Measurements from ENCODE around the gene CLTRN. TPM values are rescaled to one million over a fixed set of nuclear protein-coding genes. Genes with fewer than 3 reads are reported as not detected.

CLTRN gene
- total RNA-seq, 4 donors from 2014 or later = 0.48 to 0.51 TPM; not detected in 2

DNA sequence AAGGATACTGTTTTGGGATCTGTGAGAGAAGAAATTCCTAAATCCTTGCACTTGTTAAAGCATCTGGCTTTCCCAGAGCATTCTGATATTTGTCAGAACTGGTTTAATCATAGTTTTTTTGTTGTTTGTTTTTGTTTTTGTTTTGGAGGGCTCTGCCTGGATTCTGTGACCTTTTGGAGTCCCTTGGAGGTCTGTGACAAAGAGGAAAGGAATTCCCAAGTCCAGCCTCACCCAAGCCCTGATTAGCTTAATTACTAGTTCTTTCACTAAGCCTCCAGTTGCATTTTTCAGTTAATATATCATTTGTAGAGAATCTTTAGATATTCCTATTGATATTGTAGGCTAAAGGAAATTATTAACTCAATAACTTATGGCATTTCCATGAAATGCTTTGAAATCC is 64.6 kb downstream of the CLTRN start:
- no peak for DNase-seq (ENCODE audit: low spot score in 2 of 2)
- Histone ChIP-seq H3K36me3 (no peaks in the 10 kb centered on the region), H3K4me1 (no peaks in the 10 kb centered on the region), H3K27me3 (no peaks in the 10 kb centered on the region), H3K9me3 (no peaks in the 10 kb centered on the region), H3K27ac (no peak overlapping the region), H3K4me3 (no peak overlapping the region)
- no peak for TF ChIP-seq EP300 (IDR thresholded peaks at IDR 0.05)
- TF ChIP-seq POLR2AphosphoS5 (IDR thresholded peaks at IDR 0.05) = no peak
- TF ChIP-seq POLR2A (IDR thresholded peaks at IDR 0.05) = no peak
- TF ChIP-seq, protein P1, sequence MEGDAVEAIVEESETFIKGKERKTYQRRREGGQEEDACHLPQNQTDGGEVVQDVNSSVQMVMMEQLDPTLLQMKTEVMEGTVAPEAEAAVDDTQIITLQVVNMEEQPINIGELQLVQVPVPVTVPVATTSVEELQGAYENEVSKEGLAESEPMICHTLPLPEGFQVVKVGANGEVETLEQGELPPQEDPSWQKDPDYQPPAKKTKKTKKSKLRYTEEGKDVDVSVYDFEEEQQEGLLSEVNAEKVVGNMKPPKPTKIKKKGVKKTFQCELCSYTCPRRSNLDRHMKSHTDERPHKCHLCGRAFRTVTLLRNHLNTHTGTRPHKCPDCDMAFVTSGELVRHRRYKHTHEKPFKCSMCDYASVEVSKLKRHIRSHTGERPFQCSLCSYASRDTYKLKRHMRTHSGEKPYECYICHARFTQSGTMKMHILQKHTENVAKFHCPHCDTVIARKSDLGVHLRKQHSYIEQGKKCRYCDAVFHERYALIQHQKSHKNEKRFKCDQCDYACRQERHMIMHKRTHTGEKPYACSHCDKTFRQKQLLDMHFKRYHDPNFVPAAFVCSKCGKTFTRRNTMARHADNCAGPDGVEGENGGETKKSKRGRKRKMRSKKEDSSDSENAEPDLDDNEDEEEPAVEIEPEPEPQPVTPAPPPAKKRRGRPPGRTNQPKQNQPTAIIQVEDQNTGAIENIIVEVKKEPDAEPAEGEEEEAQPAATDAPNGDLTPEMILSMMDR (IDR thresholded peaks at IDR 0.05) = no peak

DNA sequence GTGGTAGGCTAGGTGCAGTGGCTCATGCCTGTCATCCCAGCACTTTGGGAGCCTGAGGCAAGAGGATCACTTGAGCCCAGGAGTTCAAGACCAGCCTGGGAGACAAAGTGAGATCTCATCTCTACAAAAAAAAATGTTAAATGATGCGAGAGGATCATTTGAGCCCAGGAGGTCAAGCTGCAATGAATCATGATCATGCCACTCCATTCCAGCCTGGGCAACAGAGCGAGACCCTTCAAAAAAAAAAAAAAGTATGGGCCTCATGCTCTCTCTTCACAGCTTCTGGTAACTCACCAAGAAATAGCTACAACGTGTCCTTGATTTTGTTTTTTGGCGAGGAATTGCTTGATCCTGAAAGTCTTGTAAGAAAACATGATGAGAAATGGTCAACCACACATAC is 65.1 kb downstream of the CLTRN start:
- WGBS = 62% methylated on average over 4 of the region's 4 CpGs
- Histone ChIP-seq H3K4me1 (no peaks in the 10 kb centered on the region), H3K4me3 (no peak overlapping the region), H3K36me3 (no peaks in the 10 kb centered on the region), H3K9me3 (no peaks in the 10 kb centered on the region), H3K27ac (no peak overlapping the region), H3K27me3 (no peaks in the 10 kb centered on the region)
- TF ChIP-seq POLR2A (IDR thresholded peaks at IDR 0.05) = no peak
- TF ChIP-seq POLR2AphosphoS5 (IDR thresholded peaks at IDR 0.05) = no peak
- no peak for TF ChIP-seq EP300 (IDR thresholded peaks at IDR 0.05)
- TF ChIP-seq, protein P1 (IDR thresholded peaks at IDR 0.05) = no peak
- no peak for DNase-seq (ENCODE audit: low spot score in 2 of 2)

DNA sequence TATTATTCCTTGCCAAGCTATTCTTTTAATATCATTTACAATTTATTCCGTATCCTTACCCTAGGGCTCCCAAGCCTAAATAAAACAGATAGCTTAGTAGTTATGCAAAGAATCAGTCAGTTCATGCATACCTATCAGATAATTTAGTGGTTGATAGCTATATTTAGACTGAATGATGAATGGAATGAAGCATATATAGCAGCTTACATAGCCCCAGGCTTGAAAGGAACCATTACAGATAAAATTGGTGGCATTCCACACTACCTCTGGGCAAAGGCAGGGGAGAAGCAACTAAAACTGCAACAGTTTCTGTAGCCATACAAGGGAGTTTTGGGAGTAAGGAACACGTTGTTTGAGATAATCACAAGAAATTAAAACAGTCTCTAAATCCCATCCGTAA is 66.6 kb downstream of the CLTRN start:
- WGBS = 40% methylated on average over 3 of the region's 3 CpGs
- H3K4me1 ChIP-seq = no peaks in the 10 kb centered on the region
- no peaks in the 10 kb centered on the region for H3K27me3 ChIP-seq
- no peaks in the 10 kb centered on the region for H3K36me3 ChIP-seq
- H3K27ac ChIP-seq = no peak overlapping the region
- TF ChIP-seq POLR2A (IDR thresholded peaks at IDR 0.05) (no peak), EP300 (IDR thresholded peaks at IDR 0.05) (no peak), POLR2AphosphoS5 (IDR thresholded peaks at IDR 0.05) (no peak)
- TF ChIP-seq, protein P1 (IDR thresholded peaks at IDR 0.05) = no peak
- no peaks in the 10 kb centered on the region for H3K9me3 ChIP-seq
- no peak overlapping the region for H3K4me3 ChIP-seq
- no peak for DNase-seq (ENCODE audit: low spot score in 2 of 2)

DNA sequence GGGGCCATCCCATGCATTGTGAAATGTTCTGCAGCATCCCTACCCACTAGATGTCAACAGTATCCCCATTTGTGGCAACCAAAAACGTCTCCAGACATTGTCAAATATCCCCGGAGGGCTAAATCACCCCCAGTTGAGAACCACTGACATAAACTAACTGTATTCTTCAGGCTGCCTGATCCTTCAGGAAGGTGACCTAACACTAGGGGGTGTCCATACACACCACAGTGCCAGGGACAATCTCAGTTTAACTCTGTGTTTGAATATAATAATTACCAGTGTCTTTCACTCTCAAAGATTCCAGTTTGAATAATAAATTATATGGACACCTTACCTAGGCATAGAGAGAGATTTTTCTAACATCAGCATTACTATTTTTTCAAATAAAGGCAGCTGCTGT is 70.2 kb downstream of the CLTRN start:
- 53% methylated on average over 2 of the region's 2 CpGs for WGBS
- H3K9me3 ChIP-seq = no peaks in the 10 kb centered on the region
- H3K4me3 ChIP-seq = no peak overlapping the region
- TF ChIP-seq, protein P1 (IDR thresholded peaks at IDR 0.05) = no peak
- no peak for TF ChIP-seq EP300 (IDR thresholded peaks at IDR 0.05)
- TF ChIP-seq POLR2A (IDR thresholded peaks at IDR 0.05) = no peak
- no peak for TF ChIP-seq POLR2AphosphoS5 (IDR thresholded peaks at IDR 0.05)
- no peak for DNase-seq (ENCODE audit: low spot score in 2 of 2)
- H3K36me3 ChIP-seq = no peaks in the 10 kb centered on the region
- H3K27ac ChIP-seq = no peak overlapping the region
- H3K4me1 ChIP-seq = no peaks in the 10 kb centered on the region
- no peaks in the 10 kb centered on the region for H3K27me3 ChIP-seq

DNA sequence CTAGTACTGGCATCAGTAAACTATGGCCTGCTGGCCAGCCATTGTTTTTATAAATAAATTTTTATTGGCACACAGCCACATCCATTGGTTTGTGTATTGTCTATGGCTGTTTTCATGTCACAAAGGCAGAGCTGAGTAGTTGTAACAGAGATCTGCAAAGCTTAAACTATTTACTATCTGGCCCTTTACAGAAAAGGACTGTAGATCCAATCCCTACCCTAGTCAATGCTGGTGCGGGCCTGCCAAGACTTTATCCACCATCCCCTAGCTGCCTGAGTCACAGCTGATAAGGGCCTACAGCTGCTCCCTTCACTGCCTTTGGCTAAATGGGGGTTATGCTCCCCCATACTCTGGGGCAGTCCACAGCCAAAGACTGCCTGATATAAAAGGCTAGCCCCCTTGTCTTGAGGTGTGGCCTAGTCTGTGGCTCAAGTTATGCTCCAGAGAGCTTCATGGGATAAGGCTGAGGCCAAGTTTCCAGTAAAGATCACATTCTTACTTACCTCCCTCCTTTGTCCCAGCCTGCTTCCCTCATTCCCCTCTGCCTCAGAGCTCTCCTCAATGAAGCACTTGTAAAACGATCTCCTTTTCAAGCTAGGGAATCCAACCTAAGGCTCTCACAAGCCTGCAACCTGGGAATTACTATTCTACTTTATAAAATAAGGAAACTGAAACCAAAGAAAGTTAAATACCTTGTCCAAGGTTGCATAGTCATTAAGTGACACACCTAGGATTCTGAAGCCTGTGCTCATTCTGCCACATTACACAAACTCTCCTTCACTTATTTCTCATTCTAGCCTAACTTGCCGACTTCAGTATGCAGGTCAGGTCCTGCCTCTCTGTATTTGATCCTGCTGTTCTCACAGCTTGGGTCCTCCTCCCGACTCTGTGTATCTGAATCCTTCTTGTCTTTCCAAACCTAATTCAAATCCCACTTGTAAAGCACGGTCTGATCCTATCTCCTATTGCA is 84.5 kb downstream of the CLTRN start:
- Histone ChIP-seq H3K27me3 (no peaks in the 10 kb centered on the region), H3K27ac (no peak overlapping the region), H3K4me1 (no peaks in the 10 kb centered on the region), H3K36me3 (no peaks in the 10 kb centered on the region), H3K4me3 (no peak overlapping the region), H3K9me3 (no peaks in the 10 kb centered on the region)
- WGBS = 53% methylated on average over 5 of the region's 5 CpGs
- DNase-seq (ENCODE audit: low spot score in 2 of 2) = no peak
- TF ChIP-seq POLR2AphosphoS5 (IDR thresholded peaks at IDR 0.05) = no peak
- no peak for TF ChIP-seq POLR2A (IDR thresholded peaks at IDR 0.05)
- TF ChIP-seq, protein P1 (IDR thresholded peaks at IDR 0.05) = no peak
- no peak for TF ChIP-seq EP300 (IDR thresholded peaks at IDR 0.05)
